Inflammatory macrophage (primary cell): ENCODE measurements around the gene CERCAM.
"Not testable (repeated sequence)": the region's sequence is repeated elsewhere in the genome, so short reads cannot be mapped to it uniquely, and the experiment has no call there.

ENCODE experiments used
- DNase-seq, 2 donors: peaks; one replicate each; pipeline ENCODE4 v3.0.0-alpha.2; 2020 to 2022

CERCAM gene

DNA sequence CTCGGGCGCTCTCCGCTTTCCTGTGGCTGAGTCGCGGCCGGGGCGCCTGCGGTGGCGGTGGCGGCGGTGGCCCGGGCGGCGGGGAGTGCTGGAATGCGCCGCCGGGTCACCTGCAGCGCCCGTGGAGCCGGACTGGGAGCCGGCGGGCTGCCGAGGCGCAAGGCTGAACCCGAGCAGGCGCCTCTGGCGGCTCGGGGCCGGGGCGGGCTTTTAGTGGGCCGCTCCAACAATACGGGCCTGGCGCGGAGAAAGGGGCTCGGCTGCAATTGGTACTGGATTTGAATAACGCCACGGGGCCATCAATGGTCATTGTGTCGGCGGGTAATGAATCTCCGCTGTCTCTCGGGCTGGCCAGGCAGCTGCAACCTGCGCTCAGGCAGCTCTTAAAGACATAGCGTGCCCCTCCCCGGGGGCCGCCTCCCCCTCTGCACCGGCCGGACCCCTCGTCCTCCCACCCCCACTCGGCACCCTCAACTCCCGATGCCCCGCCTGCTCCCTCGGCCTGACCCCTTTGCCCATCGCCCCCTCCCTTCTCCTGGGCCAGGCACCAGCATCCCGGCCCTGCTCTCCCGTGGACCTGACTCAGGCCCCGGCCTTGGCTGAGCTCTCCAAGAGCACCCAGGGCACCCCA is 27.4 kb upstream of the CERCAM start:
- no peak for DNase-seq

DNA sequence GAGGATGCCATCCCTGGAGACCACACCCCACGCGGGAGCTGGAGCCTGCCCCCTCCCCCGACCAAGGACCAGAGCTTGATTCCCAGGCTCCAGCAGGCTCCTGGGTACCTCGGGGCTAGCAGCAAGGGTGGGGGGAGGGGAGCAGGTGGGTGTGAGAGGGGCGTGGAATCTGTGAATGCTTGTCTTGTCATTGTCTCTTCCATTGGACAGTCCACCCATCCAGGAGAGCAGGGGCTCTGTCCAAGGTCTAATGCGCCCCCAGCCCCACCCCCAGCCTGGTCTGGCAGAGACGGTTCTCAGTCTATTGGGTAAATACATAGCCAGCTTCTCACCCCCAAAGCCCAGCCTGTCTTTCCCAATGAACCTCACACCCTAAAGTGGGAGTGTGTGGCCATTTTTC is 26.7 kb upstream of the CERCAM start:
- DNase-seq, result no peak

DNA sequence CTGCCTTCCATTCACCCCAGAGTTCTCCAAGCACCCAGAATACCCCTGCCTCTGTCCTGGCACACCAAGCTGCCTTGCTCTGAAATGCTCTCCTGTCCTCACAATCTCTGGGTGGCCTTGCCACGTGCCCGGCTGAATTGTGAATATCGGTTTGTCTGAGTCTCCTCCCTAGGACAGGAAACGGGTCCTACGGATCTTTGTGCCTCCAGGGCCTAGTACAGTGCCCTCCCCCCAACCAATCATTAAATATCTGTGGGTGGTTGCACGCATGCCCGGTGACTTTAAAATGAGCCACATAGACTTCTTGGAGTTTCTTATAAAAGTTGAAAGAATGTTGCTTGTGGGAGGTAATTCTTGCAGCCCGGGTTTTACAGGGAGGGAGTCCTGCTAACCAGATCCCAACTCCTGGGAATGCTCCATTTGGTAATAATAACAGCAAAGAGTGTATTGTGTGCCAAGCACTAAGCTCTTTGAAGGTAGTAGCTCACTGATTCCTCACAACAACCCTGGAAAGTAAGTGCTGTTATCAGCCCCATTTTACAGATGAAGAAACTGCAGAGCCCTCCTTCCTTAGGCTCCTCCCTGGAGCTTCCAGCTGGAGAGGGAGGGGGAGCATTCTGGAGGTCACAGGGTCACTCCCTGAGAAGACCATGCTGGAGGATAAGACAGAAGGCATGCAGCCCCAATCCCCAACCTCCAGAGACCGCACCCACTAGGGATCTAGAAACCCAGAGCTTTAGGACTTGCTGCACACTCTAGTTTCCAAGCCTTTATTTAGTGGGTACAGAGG is 26.1 kb upstream of the CERCAM start:
- DNase-seq, result no peak

DNA sequence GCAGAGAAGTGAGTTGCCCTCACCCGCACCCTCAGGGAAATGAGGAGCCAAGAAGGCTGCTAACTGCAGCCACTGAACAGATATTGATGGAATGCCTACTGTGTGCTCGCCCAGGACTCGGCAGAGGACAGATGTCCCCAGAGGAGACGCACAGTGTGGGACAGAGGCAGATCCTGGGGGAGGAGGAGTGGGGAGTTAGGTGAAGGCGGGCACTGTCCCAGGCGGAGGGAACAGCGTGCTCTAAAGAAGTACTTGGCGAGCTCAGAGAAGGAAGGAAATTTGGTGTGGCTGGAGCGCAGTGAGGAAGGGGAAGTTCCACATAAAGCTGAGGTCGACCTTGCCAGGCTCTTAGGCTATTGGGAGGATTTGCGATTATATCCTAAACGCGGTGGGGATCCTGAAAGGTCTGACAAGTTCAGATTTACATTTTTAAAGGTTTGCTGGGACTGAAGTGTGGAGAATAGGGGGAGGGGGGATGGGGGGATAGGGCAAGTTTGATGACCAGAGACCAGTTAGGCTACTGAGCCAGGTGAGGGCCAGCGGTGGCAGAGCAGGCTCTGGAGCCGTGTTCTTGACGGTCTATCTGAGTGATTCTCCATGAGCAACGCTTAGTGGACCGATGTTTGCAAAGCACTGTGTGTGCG is 23.6 kb upstream of the CERCAM start:
- peak; percentile 60 to 61 for DNase-seq

DNA sequence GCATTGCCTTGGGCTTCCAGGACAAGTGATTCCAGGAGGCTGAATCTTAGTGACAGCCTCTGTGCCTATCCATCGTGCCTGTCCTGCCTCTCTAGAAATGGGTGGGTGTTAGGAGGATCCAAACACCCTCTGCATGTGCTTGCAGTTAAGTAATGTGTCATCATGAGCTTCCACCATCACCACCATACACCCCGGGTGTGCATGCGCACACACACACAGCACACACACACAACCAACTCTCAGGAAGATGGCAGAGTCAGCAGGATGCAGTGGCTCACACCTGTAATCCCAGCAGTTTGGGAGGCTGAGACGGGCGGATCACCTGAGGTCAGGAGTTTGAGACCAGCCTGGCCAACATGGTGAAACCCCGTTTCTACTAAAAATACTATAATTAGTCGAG is 22.8 kb upstream of the CERCAM start:
- DNase-seq, result no peak

DNA sequence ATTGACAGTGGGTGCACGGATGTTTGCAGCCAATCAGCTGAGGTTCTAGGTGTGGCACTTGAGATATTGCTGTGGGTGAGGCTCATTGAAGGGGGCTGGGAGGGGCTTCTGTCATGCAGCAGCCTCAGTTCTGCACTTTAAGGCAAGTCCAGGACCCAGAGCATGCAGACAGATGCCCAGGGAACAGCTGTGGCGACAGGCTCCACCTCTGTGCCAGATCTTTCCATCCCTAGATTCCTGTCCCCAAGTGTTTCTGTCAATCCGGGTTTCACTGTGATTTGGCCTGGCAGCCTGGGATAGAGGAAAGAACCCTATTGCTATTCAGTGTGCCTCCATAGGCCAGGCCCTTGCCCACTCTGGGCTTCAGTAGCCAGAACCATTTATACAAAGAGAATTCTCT is 20.8 kb upstream of the CERCAM start:
- DNase-seq, result no peak

DNA sequence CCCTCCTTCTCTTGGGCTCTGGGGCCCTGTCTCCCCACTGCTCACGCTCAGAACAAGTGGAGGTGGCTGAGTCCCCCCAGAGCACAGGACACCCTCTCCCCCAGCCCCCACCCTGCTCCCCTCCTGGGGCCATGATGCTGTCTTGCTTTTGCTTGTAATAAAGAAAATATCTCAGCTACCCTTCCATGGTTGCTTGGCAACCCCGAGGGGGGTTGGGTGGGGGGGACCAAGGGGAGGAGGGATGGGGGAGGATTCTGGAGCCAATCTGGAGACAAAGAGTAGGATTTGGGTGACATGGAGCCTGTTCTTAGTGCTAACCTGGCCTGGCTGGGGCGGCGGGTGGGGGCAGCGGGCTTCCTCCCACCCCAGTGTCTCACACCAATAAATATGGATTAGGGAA is 16.1 kb upstream of the CERCAM start:
- DNase-seq, result no peak

DNA sequence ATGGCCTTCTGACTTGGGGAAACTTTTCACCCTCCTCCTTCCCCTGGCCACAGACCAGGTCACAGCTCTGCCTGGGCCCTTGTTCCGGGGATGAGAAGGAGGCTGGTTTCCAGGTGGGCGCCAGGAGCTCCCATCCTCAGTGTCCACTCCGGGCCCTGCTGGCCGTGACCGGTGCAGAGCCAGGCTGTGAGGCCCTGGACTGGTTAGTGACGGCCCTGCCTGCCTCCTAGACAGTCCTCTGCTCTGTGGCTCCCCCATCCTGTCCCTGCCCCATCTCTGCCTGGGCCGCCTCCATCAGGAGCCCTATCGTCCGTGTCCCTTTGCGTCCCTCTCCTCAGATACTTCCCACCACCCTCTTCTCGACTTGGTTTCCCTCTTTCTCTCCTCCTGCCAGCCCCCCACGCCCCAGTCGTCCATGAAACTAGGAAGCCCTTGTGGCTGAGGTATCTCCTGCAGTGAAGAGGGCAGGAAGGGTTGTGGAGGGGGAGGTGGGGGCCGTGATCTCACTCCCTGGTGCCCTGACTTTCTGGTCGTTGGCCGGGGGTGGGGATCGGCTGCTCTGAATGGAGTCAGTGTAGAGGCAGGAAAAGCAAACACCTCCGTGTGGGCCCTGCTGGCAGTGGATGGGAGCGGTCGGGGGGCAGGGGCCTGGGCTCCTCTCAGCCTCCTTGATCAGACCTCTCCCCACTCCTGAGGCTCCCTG is 15.4 kb upstream of the CERCAM start:
- DNase-seq, result no peak

DNA sequence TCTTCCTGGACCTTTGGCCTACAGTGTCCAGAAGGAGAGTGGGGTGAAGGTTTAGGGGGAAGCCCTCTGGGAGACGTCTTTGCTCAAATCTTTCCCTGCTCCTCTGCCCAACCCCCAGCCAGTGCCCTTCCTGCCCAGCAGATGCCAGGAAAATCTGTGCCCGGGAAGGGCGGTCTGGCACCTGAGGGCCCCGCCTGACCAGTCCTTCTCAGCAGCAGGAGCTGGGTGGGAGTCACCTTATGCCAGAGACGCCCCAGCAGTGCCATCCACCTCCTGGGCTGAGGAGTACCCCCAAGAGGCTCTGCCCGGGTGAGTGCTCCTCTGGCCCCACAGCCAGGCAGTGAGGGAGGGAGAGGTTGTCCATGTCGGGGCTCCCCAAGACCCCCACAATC is 14.9 kb upstream of the CERCAM start:
- DNase-seq, result no peak

DNA sequence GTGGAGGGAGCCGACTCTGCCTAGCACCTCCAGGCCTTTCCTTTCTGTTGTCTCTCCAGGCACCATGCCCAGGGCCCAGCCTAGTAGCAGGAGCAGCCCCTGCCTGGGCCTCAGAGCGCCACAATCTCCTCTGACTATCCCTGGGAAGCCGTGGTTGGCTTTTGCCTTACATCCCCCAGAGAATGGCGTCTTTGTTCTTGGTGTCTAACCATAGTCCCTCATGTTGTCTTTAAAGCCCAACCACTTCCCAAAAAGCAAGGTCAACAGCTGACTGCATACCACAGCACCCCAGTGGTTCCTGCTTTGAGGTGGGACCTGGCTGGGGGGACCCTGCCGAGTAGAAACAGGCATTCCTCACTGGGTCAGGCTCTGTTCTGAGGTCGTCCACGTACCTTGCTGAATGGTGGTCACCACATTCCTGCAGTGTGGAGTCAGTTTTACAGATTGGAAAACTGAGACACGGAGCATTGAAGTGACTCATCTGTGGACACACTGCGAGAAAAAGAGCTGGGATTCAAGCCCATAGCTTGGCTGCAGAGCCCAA is 13.7 kb upstream of the CERCAM start:
- no peak for DNase-seq

DNA sequence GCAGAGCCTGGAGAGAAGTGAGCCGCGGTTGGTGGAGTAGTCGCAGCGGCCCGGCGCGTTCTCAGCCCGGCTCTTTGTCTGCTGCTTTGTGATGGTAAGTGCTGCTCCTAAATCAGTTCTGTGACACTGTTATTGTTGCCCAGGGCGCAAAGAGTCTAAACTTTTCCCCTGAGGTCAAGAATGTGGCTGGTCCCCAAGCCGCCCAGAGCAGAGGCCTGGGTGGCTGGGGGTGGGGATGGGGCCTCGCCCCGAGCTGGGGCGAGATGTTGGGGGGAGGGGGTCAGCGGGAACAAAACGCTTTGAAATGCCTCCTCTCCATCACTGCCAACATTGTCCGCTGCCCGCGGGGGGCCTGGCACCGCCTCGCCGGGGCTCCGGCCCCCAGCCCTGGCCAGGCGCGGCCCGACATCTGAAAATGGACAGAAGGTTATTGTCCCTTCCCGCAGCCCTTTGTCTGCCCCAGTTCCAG is 11.7 kb upstream of the CERCAM start:
- DNase-seq, result no peak

DNA sequence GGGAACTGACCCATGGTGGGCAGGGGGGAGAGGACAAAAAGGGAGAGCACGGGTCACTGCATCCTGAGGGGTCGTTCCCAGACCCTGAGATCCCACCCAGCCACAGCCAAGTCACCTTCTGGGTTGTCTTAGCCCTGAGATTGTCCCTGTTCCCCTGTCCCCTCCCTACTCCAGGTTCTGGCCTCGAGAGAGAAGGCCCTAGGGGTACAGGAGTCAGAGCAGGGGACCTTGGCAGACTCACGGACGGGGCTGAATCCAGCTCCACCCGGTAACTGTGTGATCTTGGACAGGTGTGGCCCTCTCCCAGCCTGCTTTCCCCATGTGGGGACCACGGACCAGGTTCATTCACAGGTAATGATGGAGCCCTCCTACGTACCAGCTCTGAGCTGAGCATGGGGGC is 11.2 kb upstream of the CERCAM start:
- DNase-seq, result no peak

DNA sequence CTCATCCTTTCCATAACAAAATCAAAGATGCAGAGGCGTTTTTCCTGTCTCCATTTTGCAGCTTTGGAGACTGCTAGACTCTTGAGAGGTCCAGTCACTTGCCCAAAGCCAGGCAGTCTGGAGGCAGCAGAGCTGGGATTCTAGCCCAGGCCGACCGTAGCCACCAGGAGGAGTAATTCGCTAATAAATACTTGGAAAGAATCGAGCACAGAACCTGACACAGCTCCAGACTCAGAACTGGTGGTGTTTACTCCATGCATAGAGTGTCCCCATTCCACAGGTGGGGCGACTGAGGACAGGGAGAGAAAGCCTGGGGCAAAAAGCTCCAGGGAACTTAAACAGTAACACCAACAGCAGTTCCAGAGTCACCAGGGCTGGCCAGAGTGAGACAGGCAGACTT is 10.7 kb upstream of the CERCAM start:
- DNase-seq, result no peak

DNA sequence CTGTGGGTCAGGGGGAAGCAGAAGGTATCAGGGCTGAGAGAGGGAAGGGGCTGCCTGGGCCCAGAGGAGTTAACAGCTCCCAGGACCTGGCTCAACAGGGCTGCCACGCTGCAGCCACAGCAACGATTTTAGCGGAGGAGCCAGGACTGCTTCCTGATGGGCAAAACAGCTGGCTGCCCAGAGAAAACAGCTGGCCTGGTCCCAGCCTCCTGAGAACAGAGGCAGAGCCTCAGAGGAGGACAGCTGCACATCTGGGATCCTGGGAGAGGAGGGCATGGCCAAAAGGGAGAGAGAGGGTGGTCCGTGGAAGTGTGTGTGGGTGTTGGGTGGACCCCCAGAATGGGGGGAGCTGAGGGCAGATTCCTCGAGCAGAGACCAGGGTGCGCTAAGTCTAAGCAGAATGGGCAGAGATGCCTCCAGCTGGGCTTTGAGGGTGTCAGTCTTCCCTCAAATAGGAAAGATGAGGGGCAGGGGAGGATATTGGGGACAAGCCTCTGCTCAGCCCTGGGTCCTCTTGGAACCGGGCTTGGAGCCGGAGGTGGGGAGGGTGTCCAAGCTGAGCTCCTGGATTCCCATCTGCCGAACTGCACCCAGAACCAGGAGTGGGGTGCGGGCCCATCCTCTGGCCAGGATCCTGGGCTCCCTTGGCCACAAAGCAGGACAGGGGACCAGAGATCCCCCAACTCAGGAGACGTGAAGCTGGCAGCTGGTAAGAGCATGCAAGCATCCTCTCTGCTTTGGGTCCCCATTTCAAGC is 9.1 kb upstream of the CERCAM start:
- no peak for DNase-seq

DNA sequence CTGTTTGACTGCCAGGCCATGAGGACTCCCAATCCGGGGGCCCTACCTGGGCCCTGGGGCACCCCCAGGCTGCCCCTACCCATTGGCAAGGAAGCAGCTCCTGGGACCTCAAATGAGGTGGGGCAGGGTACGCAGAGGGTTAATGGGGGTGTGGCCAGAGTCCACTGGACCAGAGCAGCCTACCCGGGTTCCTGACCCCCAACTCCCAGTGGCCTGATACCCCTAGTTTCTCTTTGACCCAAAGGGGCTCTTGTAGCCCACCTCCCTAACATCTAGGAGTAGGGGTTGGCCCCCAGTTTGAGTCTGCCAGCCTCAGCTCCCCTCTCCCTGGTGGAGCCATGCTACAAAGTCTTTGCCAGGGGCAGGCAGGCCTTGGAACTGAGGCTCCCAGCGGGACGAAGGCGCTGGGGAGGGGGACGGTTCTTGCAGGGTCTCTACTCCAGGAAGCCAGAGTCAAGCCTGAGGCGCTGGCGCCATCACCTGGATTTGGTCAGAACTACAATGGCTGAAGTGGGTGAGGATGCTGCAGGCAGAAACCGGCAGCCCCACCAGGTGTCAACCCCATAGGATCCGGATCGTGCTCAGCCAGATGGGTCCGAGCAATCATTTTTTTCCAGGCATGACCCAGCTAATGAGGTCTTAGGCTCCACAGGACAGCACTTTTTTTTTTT is 8.4 kb upstream of the CERCAM start:
- DNase-seq, result peak; percentile 34 to 60

DNA sequence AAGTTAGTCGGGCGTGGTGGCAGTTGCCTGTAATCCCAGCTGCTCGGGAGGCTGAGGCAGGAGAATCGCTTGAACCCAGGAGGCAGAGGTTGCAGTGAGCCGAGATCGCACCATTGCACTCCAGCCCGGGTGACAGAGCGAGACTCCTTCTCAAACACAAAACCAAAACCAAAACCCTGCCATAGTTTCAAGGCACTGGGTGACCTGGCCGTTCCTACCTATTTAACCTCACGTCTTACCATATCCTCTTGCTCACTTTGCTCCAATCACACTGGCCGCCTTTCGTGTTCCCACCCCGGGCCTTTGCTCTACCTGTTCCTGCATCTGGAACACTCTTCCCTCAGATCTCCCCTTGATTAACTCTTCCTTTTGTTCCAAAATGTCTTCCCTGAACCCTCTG is 6.9 kb upstream of the CERCAM start:
- DNase-seq, result not testable (repeated sequence)

DNA sequence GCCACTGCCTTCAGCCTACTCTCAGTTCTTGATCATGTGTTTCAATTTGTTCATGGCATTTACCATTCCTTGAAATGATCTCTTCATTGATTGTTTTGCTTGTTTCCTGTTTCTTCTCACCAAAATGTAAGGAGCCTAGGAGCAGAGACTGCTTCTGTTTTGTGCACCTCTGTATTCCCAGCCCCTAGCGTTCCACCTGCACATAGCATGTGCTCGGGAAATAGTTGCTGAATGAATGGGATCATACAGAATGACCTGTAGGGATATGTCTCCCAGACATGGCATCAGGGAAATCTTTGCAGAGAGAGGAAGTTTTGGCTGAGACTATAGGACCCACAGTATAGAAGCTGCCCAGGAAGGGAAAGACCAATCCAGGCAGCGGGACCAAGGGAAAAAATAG is 6.2 kb upstream of the CERCAM start:
- no peak for DNase-seq

DNA sequence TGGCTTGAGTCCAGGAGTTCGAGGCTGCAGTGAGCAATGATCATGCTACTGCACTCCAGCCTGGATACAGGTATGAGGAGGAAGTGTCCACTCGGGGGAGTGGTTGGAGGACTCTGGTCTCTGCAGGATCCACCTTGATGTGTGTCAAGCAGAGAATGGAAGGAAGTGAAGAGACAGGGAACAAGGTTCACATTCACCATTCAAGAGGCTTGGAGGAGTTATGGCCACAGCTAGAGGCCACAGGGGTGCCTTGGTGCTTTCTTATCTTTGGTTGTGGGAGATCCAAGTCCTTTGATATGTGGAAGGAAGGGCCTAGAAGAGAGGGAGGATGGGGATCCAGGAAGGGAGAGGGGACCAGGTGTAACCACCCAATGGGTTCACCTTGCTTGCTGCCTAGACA is 5.4 kb upstream of the CERCAM start:
- DNase-seq, result no peak

DNA sequence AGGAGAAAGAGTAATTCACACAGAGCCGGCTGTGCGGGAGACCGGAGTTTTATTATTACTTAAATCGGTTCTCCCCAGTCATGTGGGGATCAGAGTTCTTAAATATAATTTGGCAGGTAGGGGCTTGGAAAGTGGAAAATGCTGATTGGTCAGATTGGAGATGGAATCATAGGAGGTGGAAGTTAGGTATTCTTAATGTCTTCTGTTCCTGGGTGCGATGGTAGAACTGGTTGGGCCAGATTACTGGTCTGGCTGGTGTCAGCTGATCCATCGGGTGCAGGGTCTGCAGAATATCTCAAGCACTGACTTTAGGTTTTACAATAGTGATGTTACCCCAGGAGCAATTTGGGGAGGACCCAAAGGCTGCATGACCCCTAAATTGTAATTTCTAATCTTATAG is 4.6 kb upstream of the CERCAM start:
- no peak for DNase-seq

DNA sequence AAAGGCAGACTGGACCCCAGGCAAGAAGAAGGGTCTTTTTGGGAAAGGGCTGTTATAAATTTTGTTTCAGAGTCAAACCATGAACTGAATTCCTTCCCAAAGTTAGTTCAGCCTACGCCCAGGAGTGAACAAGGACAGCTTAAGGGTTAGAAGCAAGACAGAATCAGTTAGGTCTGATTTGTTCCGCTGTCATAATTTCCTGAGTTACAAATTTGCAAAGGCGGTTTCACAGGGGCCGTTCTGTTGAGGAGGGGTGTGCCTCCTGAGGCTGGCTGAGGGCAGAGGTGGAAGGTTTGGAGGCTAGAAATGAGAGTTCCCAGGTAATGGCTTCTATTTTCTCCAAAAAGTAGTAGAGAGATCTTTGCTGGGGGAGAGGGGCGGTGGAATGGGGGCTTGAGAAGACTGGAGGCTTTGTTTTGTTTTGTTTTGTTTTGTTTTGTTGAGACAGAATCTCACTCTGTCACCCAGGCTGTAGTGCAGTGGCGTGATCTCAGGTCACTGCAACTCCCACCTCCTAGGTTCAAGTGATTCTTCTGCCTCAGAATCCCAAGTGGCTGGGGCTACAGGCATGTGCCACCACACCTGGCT is 4.1 kb upstream of the CERCAM start:
- no peak for DNase-seq
